ENCODE results near the gene SOX6. TPM values are rescaled to one million over a fixed set of nuclear protein-coding genes. Genes with fewer than 3 reads are reported as not detected.
"Not testable (repeated sequence)": the region's sequence is repeated elsewhere in the genome, so short reads cannot be mapped to it uniquely, and the experiment has no call there.

SOX6 gene
- polyA plus RNA-seq, 1 of the 3 experiments (the other 2 are of a cell fraction) = 0.03 TPM

DNA sequence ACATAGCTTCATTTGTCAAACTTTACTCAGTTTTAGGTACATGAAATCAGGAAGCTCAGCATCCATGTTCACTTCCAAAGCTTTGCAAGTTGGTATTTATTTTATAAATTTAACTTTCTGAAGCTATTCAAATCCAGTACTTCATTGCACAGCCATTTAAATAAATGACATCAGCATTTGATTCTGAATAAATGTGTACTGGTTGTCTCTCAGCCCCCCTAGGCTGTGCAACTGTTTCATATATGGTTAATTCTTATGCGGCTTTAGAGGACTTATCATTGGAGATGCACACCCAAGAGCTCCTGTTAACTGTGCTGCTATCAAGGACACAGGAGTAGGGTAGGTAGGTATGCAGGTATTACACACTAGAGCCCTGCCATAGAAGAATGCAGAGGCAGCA is 325.1 kb downstream of the SOX6 start:
- H3K9ac ChIP-seq = no peak overlapping the region
- WGBS (ENCODE audit: low lambda C conversion rate) = 71% methylated on average over 1 of the region's 1 CpG

GRCh38 chr11:16030664-16031063 is 325.7 kb downstream of the SOX6 start:
- Histone ChIP-seq H3K27me3 (ENCODE audit: insufficient read depth) (no peaks in the 10 kb centered on the region), H3K9me3 (no peaks in the 10 kb centered on the region), H3F3A (replicated peaks; ENCODE audit: insufficient read depth) (no peaks in the 10 kb centered on the region), H3K36me3 (replicated peaks in 1 of 2; ENCODE audit: control insufficient read depth in 1 of 2, insufficient read depth in 2 of 2, low read length in 1 of 2) (no peaks in the 10 kb centered on the region), H3K4me3 (ENCODE audit: low read depth in 2 of 2, low read length in 1 of 2) (no peak overlapping the region), H3K79me2 (ENCODE audit: insufficient read depth) (no peaks in the 10 kb centered on the region), H3K4me2 (no peak overlapping the region), H3K9ac (no peak overlapping the region), H3K27ac (ENCODE audit: low read depth in 2 of 2, low read length in 1 of 2) (no peak overlapping the region), H3K4me1 (ENCODE audit: control insufficient read depth in 1 of 2, insufficient read depth in 2 of 2, low read depth in 1 of 2, low read length in 1 of 2) (no peaks in the 10 kb centered on the region), H2AFZ (ENCODE audit: low read depth) (no peak overlapping the region), H4K20me1 (ENCODE audit: insufficient read depth) (no peaks in the 10 kb centered on the region), H3K9me2 (no peaks in the 10 kb centered on the region)
- no peak for DNase-seq
- 13% methylated on average over 1 of the region's 1 CpG for WGBS (ENCODE audit: low lambda C conversion rate)
- TF ChIP-seq FOSL2 (IDR thresholded peaks at IDR 0.05; ENCODE audit: borderline replicate concordance, low read depth) = no peak
- no peak for TF ChIP-seq GABPA (IDR thresholded peaks at IDR 0.05; ENCODE audit: low read depth)
- TF ChIP-seq NFIC (IDR thresholded peaks at IDR 0.05; ENCODE audit: borderline replicate concordance) = no peak
- TF ChIP-seq TCF12 (IDR thresholded peaks at IDR 0.05) = no peak
- TF ChIP-seq RAD21 (IDR thresholded peaks at IDR 0.05; ENCODE audit: low read length) = no peak
- no peak for TF ChIP-seq MEF2A (IDR thresholded peaks at IDR 0.05; ENCODE audit: borderline replicate concordance, low read depth)
- no peak for TF ChIP-seq GATA2 (CRISPR knock-in tag; IDR thresholded peaks at IDR 0.05)
- no peak for TF ChIP-seq NRF1 (IDR thresholded peaks at IDR 0.05; ENCODE audit: low read depth, low read length)
- no peak for TF ChIP-seq FOXM1 (IDR thresholded peaks at IDR 0.05; ENCODE audit: low read depth)
- ChIA-PET POLR2A (no interaction called here), CTCF (interaction anchor here (0.9 to 1.2 kb wide), 4 partner anchors 11 to 703 kb away, joined by 3 to 4 read pairs (median 3); no protein-coding TSS in a partner anchor)

More for the DNA sequence above, 325.1 kb downstream of the SOX6 start:
- CTCF ChIA-PET = interaction anchor here (0.9 to 1.2 kb wide), 3 partner anchors 19 to 704 kb away, joined by 3 read pairs; no protein-coding TSS in a partner anchor
- TF ChIP-seq, protein P1, sequence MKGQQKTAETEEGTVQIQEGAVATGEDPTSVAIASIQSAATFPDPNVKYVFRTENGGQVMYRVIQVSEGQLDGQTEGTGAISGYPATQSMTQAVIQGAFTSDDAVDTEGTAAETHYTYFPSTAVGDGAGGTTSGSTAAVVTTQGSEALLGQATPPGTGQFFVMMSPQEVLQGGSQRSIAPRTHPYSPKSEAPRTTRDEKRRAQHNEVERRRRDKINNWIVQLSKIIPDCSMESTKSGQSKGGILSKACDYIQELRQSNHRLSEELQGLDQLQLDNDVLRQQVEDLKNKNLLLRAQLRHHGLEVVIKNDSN (IDR thresholded peaks at IDR 0.05; ENCODE audit: borderline replicate concordance, low read depth) = no peak
- no peak for TF ChIP-seq RFX5 (IDR thresholded peaks at IDR 0.05; ENCODE audit: low read length)
- no peak for TF ChIP-seq USF2 (IDR thresholded peaks at IDR 0.05; ENCODE audit: borderline replicate concordance, low read depth, low read length)
- TF ChIP-seq RCOR1 (IDR thresholded peaks at IDR 0.05; ENCODE audit: low read length) = no peak
- no peak for TF ChIP-seq SIN3A (IDR thresholded peaks at IDR 0.05; ENCODE audit: borderline replicate concordance, low read depth, low read length)
- TF ChIP-seq RAD21 (IDR thresholded peaks at IDR 0.05; ENCODE audit: low read length) = no peak
- TF ChIP-seq CHD2 (IDR thresholded peaks at IDR 0.05; ENCODE audit: low read length, partially characterized antibody) = no peak
- no peak for TF ChIP-seq EZH2phosphoT487 (IDR thresholded peaks at IDR 0.05; ENCODE audit: borderline replicate concordance, low read depth)
- TF ChIP-seq MAX (IDR thresholded peaks at IDR 0.05; ENCODE audit: low read depth) = no peak
- TF ChIP-seq PBX3 (IDR thresholded peaks at IDR 0.05) = no peak
- TF ChIP-seq FOXJ3 (CRISPR knock-in tag; IDR thresholded peaks at IDR 0.05) = no peak
- TF ChIP-seq ELF1 (IDR thresholded peaks at IDR 0.05) = no peak
- TF ChIP-seq YY1 (IDR thresholded peaks at IDR 0.05; ENCODE audit: low read depth) = no peak
- TF ChIP-seq MEF2A (IDR thresholded peaks at IDR 0.05; ENCODE audit: borderline replicate concordance, low read depth) = no peak
- H3K4me1 ChIP-seq (ENCODE audit: control insufficient read depth in 1 of 2, insufficient read depth in 2 of 2, low read depth in 1 of 2, low read length in 1 of 2) = no peaks in the 10 kb centered on the region
- no peak for DNase-seq
- no peak overlapping the region for H2AFZ ChIP-seq (ENCODE audit: low read depth)
- no peaks in the 10 kb centered on the region for H4K20me1 ChIP-seq (ENCODE audit: insufficient read depth)
- no peak overlapping the region for H3K27ac ChIP-seq (ENCODE audit: low read depth in 2 of 2, low read length in 1 of 2)
- POLR2A ChIA-PET = no interaction called here
- no peaks in the 10 kb centered on the region for H3K9me2 ChIP-seq
- no peaks in the 10 kb centered on the region for H3K36me3 ChIP-seq (replicated peaks in 1 of 2; ENCODE audit: control insufficient read depth in 1 of 2, insufficient read depth in 2 of 2, low read length in 1 of 2)
- no peaks in the 10 kb centered on the region for H3F3A ChIP-seq (replicated peaks; ENCODE audit: insufficient read depth)
- H3K27me3 ChIP-seq (ENCODE audit: insufficient read depth) = no peaks in the 10 kb centered on the region
- no peaks in the 10 kb centered on the region for H3K9me3 ChIP-seq
- H3K79me2 ChIP-seq (ENCODE audit: insufficient read depth) = no peaks in the 10 kb centered on the region
- no peak overlapping the region for H3K4me2 ChIP-seq
- H3K4me3 ChIP-seq (ENCODE audit: low read depth in 2 of 2, low read length in 1 of 2) = no peak overlapping the region

DNA sequence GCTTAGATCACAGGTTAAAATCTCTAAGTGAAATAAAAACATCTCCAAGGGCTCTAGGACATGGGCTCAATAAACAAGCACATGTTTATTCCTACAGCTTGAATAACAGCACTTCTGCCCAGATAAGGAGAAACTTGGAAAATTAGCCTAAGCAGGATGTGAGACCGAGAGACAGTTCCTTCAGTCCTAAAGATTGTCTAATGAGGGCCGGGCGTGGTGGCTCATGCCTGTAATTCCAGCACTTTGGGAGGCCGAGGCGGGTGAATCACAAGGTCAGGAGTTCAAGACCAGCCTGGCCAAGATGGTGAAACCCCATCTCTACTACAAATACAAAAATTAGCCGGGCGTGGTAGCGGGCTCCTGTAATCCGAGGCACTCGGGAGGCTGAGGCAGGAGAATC is 327.2 kb downstream of the SOX6 start:
- POLR2A ChIA-PET; H3K4me1 ChIP-seq (ENCODE audit: control insufficient read depth in 1 of 2, insufficient read depth in 2 of 2, low read depth in 1 of 2, low read length in 1 of 2); H3K79me2 ChIP-seq (ENCODE audit: insufficient read depth); H3K36me3 ChIP-seq (replicated peaks in 1 of 2; ENCODE audit: control insufficient read depth in 1 of 2, insufficient read depth in 2 of 2, low read length in 1 of 2); H3K4me3 ChIP-seq (ENCODE audit: low read depth in 2 of 2, low read length in 1 of 2); H3K9ac ChIP-seq; H4K20me1 ChIP-seq (ENCODE audit: insufficient read depth); H2AFZ ChIP-seq (ENCODE audit: low read depth); H3K27ac ChIP-seq (ENCODE audit: low read depth in 2 of 2, low read length in 1 of 2); H3K9me3 ChIP-seq; H3F3A ChIP-seq (replicated peaks; ENCODE audit: insufficient read depth); DNase-seq; H3K9me2 ChIP-seq; H3K27me3 ChIP-seq (ENCODE audit: insufficient read depth); H3K4me2 ChIP-seq: not testable (repeated sequence)
- WGBS (ENCODE audit: low lambda C conversion rate) = 71% methylated on average over 10 of the region's 10 CpGs
- CTCF ChIA-PET = interaction anchor here (0.9 to 1.7 kb wide), 2 partner anchors 12 to 33 kb away, joined by 3 to 5 read pairs; no protein-coding TSS in a partner anchor

All from SK-N-SH (cell line).